Kidney (tissue), 14 donors: Measurements from ENCODE around the gene HMOX1. TPM values are rescaled to one million over a fixed set of nuclear protein-coding genes. Genes with fewer than 3 reads are reported as not detected.

Source experiments
- DNase-seq, 5 donors: peaks; one replicate each; pipeline ENCODE4 v3.0.0-alpha.2; 2013 to 2020
- FAIRE-seq: peaks from 2 replicates; lab custom pipeline; 2012; peaks lifted over from hg19 to GRCh38; lab: Jason Lieb, UNC
- H3K27ac ChIP-seq, 2 donors: one replicate each; pipeline ENCODE4 v1.7.0; 2013; ENCODE audit warnings: low read depth in 2 of 2, low read length in 2 of 2, inconsistent platforms in 1 of 2
- H3K27me3 ChIP-seq: one replicate; pipeline ENCODE4 v1.7.1; 2013; ENCODE audit warnings: low read length, inconsistent platforms; ENCODE audit not compliant: control insufficient read depth, insufficient read depth
- H3K36me3 ChIP-seq, 3 donors: one replicate each; pipeline versions ENCODE4 v1.7.0 to v1.7.1; 2013; ENCODE audit warnings: low read length in 3 of 3, control low read depth in 1 of 3, inconsistent platforms in 1 of 3; ENCODE audit not compliant: insufficient read depth in 3 of 3, control insufficient read depth in 2 of 3
- H3K4me1 ChIP-seq, 3 donors: one replicate each; pipeline versions ENCODE4 v1.7.0 to v1.7.1; 2013; ENCODE audit warnings: low read length in 3 of 3, inconsistent platforms in 1 of 3, low read depth in 1 of 3; ENCODE audit not compliant: control insufficient read depth in 2 of 3, insufficient read depth in 2 of 3
- H3K4me3 ChIP-seq, 3 donors: one replicate each; pipeline versions ENCODE4 v1.7.0 to v1.8.1; 2013; ENCODE audit warnings: low read length in 3 of 3, control low read depth in 1 of 3, inconsistent platforms in 1 of 3
- H3K9ac ChIP-seq, 3 donors: one replicate each; pipeline versions ENCODE4 v1.7.0 to v1.7.1; 2013; ENCODE audit warnings: low read length in 3 of 3, control low read depth in 1 of 3, inconsistent platforms in 1 of 3
- H3K9me3 ChIP-seq, 3 donors: one replicate each; pipeline versions ENCODE4 v1.7.0 to v1.7.1; 2013; ENCODE audit warnings: low read length in 3 of 3, control low read depth in 1 of 3, inconsistent platforms in 1 of 3; ENCODE audit not compliant: control insufficient read depth in 2 of 3, insufficient read depth in 1 of 3
- intact Hi-C: fragments of 100-400 bp; cut with DNase I; formaldehyde crosslinking; loops from one replicate; pipeline ENCODE4 v1.11.1; 2022
- polyA plus RNA-seq: library from polyadenylated mRNA; stranded (reverse); fragments of 350-450 nt; fragmentation: Illumina TruSeq; extraction: RNeasy Lipid Tissue Mini Kit (QIAGEN cat#74804); gene quantifications from one replicate; pipeline ENCODE4 v1.2.3, GENCODE V29; 2014; ENCODE audit warnings: low read depth, low replicate concordance; ENCODE audit not compliant: insufficient read depth
- total RNA-seq: library from RNA; stranded (reverse); fragmentation: NEBNext Ultra II Directional; extraction: Animal tissue kit (Norgen Biotek cat#: 25700); gene quantifications from one replicate; pipeline ENCODE4 v1.2.1, GENCODE V29; 2021
- TF ChIP-seq, protein P1 (sequence below): IDR thresholded peaks from 3 replicates; pipeline ENCODE4 v1.5.1; 2012; ENCODE audit warnings: mild to moderate bottlenecking, moderate library complexity, borderline replicate concordance; ENCODE audit not compliant: insufficient read depth; ENCODE audit errors: extremely low read depth
- donor health status: control.
- donor health status: control.
- donor health status: control.
- donor health status: control.
- donor health status: control.
- donor health status: DM: yes; HTN: yes; CAD: no.
- donor health status: Normal renal cell carcinoma (clear cell type).

Gene HMOX1
- total and polyA plus RNA-seq, 2 donors from 2014 or later = 37.7 to 234 TPM

DNA sequence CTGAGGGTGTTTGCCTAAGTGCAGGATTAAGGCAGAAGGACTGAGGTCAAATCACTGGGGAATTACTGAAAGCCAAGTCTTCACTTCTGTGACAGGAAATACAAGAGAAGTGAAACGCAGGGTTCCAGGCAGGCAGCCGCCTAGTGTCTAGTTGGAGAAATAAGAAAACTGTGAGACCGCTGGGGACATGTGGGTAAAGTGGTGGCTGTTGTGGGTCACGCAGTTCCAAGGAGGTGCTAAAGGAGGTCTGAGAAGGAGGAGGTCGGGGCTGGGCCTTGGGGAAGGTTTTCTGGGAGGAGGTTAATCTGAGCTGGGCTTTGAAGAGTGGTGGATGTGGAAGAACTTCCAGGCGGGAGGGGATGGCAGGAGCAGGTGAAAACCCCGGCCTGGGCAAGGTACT, 30.2 kb downstream of the HMOX1 start:
- H3K27me3 ChIP-seq = no peaks in the 10 kb centered on the region
- FAIRE-seq (no peak), DNase-seq (no peak)
- no peaks in the 10 kb centered on the region for H3K4me1 ChIP-seq
- no peak overlapping the region for H3K27ac ChIP-seq
- TF ChIP-seq, protein P1, sequence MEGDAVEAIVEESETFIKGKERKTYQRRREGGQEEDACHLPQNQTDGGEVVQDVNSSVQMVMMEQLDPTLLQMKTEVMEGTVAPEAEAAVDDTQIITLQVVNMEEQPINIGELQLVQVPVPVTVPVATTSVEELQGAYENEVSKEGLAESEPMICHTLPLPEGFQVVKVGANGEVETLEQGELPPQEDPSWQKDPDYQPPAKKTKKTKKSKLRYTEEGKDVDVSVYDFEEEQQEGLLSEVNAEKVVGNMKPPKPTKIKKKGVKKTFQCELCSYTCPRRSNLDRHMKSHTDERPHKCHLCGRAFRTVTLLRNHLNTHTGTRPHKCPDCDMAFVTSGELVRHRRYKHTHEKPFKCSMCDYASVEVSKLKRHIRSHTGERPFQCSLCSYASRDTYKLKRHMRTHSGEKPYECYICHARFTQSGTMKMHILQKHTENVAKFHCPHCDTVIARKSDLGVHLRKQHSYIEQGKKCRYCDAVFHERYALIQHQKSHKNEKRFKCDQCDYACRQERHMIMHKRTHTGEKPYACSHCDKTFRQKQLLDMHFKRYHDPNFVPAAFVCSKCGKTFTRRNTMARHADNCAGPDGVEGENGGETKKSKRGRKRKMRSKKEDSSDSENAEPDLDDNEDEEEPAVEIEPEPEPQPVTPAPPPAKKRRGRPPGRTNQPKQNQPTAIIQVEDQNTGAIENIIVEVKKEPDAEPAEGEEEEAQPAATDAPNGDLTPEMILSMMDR = no peak
- intact Hi-C loops = no loop called here
- H3K9me3 ChIP-seq = no peaks in the 10 kb centered on the region
- no peak overlapping the region for H3K9ac ChIP-seq
- H3K36me3 ChIP-seq = peaks cover 4 to 28% (median 24%) of the 10 kb centered on the region in 3 donors
- H3K4me3 ChIP-seq = no peak overlapping the region

DNA sequence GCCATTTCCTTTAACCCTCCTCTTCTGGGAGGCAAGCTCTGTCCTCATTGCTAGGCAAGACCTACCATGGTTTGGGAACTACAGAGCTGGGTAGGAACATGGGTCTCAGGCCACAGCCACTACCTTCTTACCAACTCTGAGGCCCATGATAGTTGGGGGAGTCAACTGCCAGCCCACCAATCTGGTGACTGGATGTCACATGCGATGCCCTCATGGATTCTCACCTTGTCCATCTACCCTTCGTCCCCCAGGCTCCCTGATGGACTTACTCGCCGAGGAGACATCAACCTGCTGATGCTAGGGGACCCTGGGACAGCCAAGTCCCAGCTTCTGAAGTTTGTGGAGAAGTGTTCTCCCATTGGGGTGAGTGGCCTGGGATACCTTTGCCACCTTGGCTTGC, 32.7 kb downstream of the HMOX1 start:
- H3K4me3 ChIP-seq = no peak overlapping the region
- H3K36me3 ChIP-seq = peaks cover 6 to 22% (median 21%) of the 10 kb centered on the region in 3 donors
- no peak overlapping the region for H3K9ac ChIP-seq
- H3K4me1 ChIP-seq = no peaks in the 10 kb centered on the region
- intact Hi-C loops = no loop called here
- no peak for FAIRE-seq
- TF ChIP-seq, protein P1 = no peak
- H3K27me3 ChIP-seq = no peaks in the 10 kb centered on the region
- DNase-seq = no peak
- H3K27ac ChIP-seq = no peak overlapping the region
- no peaks in the 10 kb centered on the region for H3K9me3 ChIP-seq

DNA sequence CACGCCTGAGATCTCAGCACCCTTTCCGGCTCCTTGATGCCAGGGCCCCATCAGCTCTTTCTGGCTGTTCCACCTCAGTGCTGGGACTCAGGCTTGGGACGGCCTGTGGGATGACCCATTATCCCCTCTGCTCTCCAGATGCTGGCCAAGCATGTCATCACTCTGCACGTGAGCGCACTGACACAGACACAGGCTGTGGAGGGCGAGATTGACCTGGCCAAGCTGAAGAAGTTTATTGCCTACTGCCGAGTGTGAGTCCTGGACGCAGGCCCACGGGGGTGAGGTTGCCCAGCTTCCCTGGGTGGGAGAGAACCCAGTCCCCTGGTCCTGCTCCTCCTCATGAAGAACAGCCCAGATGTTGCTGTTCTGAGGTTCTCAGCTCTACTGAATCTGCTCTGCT, 36.7 kb downstream of the HMOX1 start:
- Histone ChIP-seq H3K4me3 (no peak overlapping the region), H3K27me3 (no peaks in the 10 kb centered on the region), H3K9me3 (no peaks in the 10 kb centered on the region), H3K36me3 (peaks cover 6 to 30% (median 20%) of the 10 kb centered on the region in 3 donors), H3K4me1 (no peaks in the 10 kb centered on the region), H3K27ac (no peak overlapping the region), H3K9ac (no peak overlapping the region)
- FAIRE-seq = no peak
- intact Hi-C loops = no loop called here
- peak in 1 of 5 donors; percentile 29 for DNase-seq
- TF ChIP-seq, protein P1 = no peak

DNA sequence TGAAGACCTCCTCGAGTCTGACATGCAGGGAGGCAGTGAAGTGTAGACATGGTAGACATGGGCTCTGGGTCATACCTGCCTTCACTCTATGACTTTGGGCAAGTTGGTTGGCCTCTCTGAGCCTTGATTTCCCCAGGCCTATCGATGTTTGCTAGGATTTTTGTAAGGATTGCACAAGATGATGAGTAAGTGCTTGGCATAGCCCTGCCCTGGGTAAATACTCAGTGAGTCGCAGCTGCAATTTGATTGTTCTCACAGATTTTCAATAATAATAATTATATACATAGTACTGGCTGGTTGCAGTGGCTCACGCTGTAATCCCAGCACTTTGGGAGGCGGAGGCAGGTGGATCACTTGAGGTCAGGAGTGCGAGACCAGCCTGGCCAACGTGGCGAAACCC, 37.2 kb downstream of the HMOX1 start:
- Histone ChIP-seq H3K4me3 (no peak overlapping the region), H3K9ac (no peak overlapping the region), H3K9me3 (no peaks in the 10 kb centered on the region), H3K27ac (no peak overlapping the region), H3K27me3 (no peaks in the 10 kb centered on the region), H3K36me3 (peaks cover 6 to 30% (median 21%) of the 10 kb centered on the region in 3 donors), H3K4me1 (no peaks in the 10 kb centered on the region)
- intact Hi-C loops = no loop called here
- TF ChIP-seq, protein P1 = no peak
- DNase-seq = peak in 1 of 5 donors; percentile 15
- no peak for FAIRE-seq
